Endodermal cell (in vitro differentiated cells): ENCODE results near the gene HNRNPK. TPM values are rescaled to one million over a fixed set of nuclear protein-coding genes. Genes with fewer than 3 reads are reported as not detected.

Experiments used
- DNase-seq: peaks from one replicate; pipeline ENCODE4 v3.0.0-alpha.2; 2017
- H3K27ac ChIP-seq: 2 replicates; pipeline ENCODE4 v1.5.1; 2013; ENCODE audit warnings: mild to moderate bottlenecking, low read depth, low read length, moderate library complexity
- H3K27me3 ChIP-seq: 2 replicates; pipeline ENCODE4 v1.6.1; 2013; ENCODE audit warnings: mild to moderate bottlenecking, low read length, moderate library complexity; ENCODE audit not compliant: insufficient read depth, control insufficient read depth, poor library complexity, severe bottlenecking
- H3K36me3 ChIP-seq: 2 replicates; pipeline ENCODE4 v1.7.0; 2013; ENCODE audit warnings: mild to moderate bottlenecking, low read length, moderate library complexity; ENCODE audit not compliant: control insufficient read depth, insufficient read depth
- H3K4me1 ChIP-seq: one replicate; pipeline ENCODE4 v1.7.0; 2013; ENCODE audit warnings: low read length; ENCODE audit not compliant: control insufficient read depth, insufficient read depth
- H3K4me3 ChIP-seq: 2 replicates; pipeline ENCODE4 v1.5.1; 2013; ENCODE audit warnings: mild to moderate bottlenecking, low read length, moderate library complexity
- H3K9ac ChIP-seq: 2 replicates; pipeline ENCODE4 v1.6.1; 2013; ENCODE audit warnings: mild to moderate bottlenecking, low read length, moderate library complexity; ENCODE audit not compliant: poor library complexity, severe bottlenecking; ENCODE audit errors: extremely low read depth
- H3K9me3 ChIP-seq: 2 replicates; pipeline ENCODE4 v1.6.1; 2013; ENCODE audit warnings: mild to moderate bottlenecking, low read length, moderate library complexity; ENCODE audit not compliant: control insufficient read depth
- H3K27ac Mint-ChIP-seq: 2 replicates; pipeline ENCODE4 v1.8.0; 2020; ENCODE audit warnings: mixed read lengths
- H3K27me3 Mint-ChIP-seq: 2 replicates; pipeline ENCODE4 v1.8.0; 2021; ENCODE audit warnings: mild to moderate bottlenecking, mixed read lengths; ENCODE audit not compliant: insufficient read depth
- H3K36me3 Mint-ChIP-seq: 2 replicates; pipeline ENCODE4 v1.8.0; 2020; ENCODE audit warnings: low read depth, mixed read lengths
- H3K4me1 Mint-ChIP-seq: 2 replicates; pipeline ENCODE4 v1.8.0; 2020; ENCODE audit warnings: mixed read lengths
- H3K4me3 Mint-ChIP-seq: 2 replicates; pipeline ENCODE4 v1.8.0; 2020; ENCODE audit warnings: mild to moderate bottlenecking, moderate library complexity, mixed read lengths
- H3K9me3 Mint-ChIP-seq: 2 replicates; pipeline ENCODE4 v1.8.0; 2020; ENCODE audit warnings: mild to moderate bottlenecking, mixed read lengths
- WGBS, 2 experiments: methylation state at CpG; one replicate each; pipeline versions ENCODE4 v1.1.5 to v1.1.7; 2013; ENCODE audit warnings: missing lambda C conversion rate in 2 of 2, mixed read lengths in 1 of 2; ENCODE audit not compliant: insufficient coverage in 1 of 2, insufficient read length in 1 of 2; 5-methylcytosine and 5-hydroxymethylcytosine counted together
- total RNA-seq, 2 donors: library from RNA; stranded (reverse); fragmentation: NEBNext Ultra II Directional in 1 of 2; extraction: Animal tissue kit (Norgen Biotek cat#: 25700) in 1 of 2; gene quantifications; 2 replicates in 1 of 2; 3 replicates in 1 of 2; pipeline ENCODE4 v1.2.1, GENCODE V29; 2021
- TF ChIP-seq, protein P1 (sequence below): fragments of 200-600 bp; sonication (generic); conservative IDR thresholded peaks from 2 replicates; pipeline ENCODE4 v1.5.0; 2021; ENCODE audit warnings: antibody characterized with exemption, mild to moderate bottlenecking

The HNRNPK gene
- total RNA-seq, 2 donors from 2014 or later = 714 to 780 TPM

DNA sequence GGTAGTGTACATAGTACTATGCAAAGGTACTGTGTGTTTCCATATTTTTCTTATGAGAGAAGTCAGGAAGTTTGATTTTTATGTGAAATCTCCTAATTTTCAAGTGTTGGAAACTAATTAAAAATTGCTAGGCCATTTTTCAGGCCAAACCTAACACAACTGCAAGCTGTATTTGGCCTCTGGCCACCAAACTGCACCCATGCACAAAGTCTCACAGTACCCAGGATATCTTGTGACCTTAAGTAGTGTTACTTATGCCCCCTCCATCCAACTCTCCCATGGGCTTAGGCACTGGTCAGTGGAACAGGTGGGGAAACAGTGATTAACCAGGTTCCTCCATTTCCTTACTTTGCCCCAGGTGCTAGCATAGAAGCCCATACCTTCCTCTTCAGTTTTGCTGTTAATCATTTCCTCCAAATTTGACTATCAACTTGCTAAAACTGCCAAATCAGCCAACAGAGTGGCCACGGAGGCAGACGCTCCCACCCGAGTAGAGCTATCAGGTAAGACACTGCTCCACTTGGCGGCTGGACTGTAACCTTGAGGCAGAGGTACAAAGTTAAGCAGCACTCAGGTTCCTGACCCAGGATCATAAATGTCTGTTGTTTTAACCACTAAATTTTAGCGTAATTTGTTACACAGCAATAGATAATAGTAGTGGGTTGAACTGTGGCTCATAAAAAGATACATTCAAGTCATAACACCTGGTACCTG, 39.3 kb downstream of the HNRNPK start:
- TF ChIP-seq, protein P1, sequence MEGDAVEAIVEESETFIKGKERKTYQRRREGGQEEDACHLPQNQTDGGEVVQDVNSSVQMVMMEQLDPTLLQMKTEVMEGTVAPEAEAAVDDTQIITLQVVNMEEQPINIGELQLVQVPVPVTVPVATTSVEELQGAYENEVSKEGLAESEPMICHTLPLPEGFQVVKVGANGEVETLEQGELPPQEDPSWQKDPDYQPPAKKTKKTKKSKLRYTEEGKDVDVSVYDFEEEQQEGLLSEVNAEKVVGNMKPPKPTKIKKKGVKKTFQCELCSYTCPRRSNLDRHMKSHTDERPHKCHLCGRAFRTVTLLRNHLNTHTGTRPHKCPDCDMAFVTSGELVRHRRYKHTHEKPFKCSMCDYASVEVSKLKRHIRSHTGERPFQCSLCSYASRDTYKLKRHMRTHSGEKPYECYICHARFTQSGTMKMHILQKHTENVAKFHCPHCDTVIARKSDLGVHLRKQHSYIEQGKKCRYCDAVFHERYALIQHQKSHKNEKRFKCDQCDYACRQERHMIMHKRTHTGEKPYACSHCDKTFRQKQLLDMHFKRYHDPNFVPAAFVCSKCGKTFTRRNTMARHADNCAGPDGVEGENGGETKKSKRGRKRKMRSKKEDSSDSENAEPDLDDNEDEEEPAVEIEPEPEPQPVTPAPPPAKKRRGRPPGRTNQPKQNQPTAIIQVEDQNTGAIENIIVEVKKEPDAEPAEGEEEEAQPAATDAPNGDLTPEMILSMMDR = no peak
- no peaks in the 10 kb centered on the region for H3K9me3 ChIP-seq
- 91 to 95% methylated on average over 4 to 5 of the region's 5 CpGs for WGBS, 2 experiments
- H3K9ac ChIP-seq = no peak overlapping the region
- H3K27ac ChIP-seq = no peak overlapping the region
- H3K9me3 Mint-ChIP-seq = peaks cover 3% of the 10 kb centered on the region
- peaks cover 4% of the 10 kb centered on the region for H3K36me3 ChIP-seq
- no peaks in the 10 kb centered on the region for H3K27me3 Mint-ChIP-seq
- DNase-seq = no peak
- H3K4me3 ChIP-seq = no peak overlapping the region
- no peak overlapping the region for H3K4me3 Mint-ChIP-seq
- no peak overlapping the region for H3K27ac Mint-ChIP-seq
- H3K27me3 ChIP-seq = no peaks in the 10 kb centered on the region
- H3K4me1 ChIP-seq = no peaks in the 10 kb centered on the region
- no peaks in the 10 kb centered on the region for H3K4me1 Mint-ChIP-seq
- peaks cover 46% of the 10 kb centered on the region for H3K36me3 Mint-ChIP-seq

GRCh38 chr9:83937861-83938455, 42.1 kb downstream of the HNRNPK start:
- Mint-ChIP-seq H3K36me3 (peaks cover 26% of the 10 kb centered on the region), H3K9me3 (no peaks in the 10 kb centered on the region), H3K4me3 (no peak overlapping the region), H3K4me1 (peaks cover 12% of the 10 kb centered on the region), H3K27ac (no peak overlapping the region), H3K27me3 (no peaks in the 10 kb centered on the region)
- no peaks in the 10 kb centered on the region for H3K27me3 ChIP-seq
- no peak overlapping the region for H3K27ac ChIP-seq
- no peaks in the 10 kb centered on the region for H3K36me3 ChIP-seq
- H3K4me1 ChIP-seq = no peaks in the 10 kb centered on the region
- H3K9ac ChIP-seq = no peak overlapping the region
- H3K9me3 ChIP-seq = no peaks in the 10 kb centered on the region
- H3K4me3 ChIP-seq = no peak overlapping the region
- TF ChIP-seq, protein P1 = peak; percentile 81
- 57% methylated on average over 1 of the region's 1 CpG; no CpG with 5 or more reads in 1 of the 2 experiments for WGBS, 2 experiments
- DNase-seq = peak; percentile 68

DNA sequence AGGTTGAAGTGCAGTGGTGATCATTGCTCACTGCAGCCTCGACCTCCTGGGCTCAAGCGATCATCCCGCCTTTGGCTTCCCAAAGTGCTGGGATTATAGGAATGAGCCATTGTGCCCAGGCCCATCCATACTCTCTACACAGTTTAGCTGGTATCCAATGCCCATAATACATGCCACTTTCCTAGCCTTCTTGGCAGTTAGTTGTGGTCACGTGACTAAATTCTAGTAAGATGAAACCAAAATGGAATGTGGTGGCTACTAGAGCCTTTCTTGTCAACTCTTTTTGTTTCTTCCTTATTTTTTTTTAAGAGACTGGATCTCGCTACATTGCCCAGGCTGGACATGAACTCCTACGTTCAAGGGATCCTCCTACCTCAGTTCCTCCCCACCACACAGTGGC, 43.5 kb downstream of the HNRNPK start:
- 84 to 89% methylated on average over 3 to 6 of the region's 6 CpGs for WGBS, 2 experiments
- no peak for DNase-seq
- Histone ChIP-seq H3K27me3 (no peaks in the 10 kb centered on the region), H3K4me3 (no peak overlapping the region), H3K36me3 (no peaks in the 10 kb centered on the region), H3K27ac (no peak overlapping the region), H3K9me3 (no peaks in the 10 kb centered on the region), H3K9ac (no peak overlapping the region), H3K4me1 (no peaks in the 10 kb centered on the region)
- peak overlapping the region; percentile 17 for H3K27ac Mint-ChIP-seq
- H3K4me3 Mint-ChIP-seq = no peak overlapping the region
- H3K4me1 Mint-ChIP-seq = peaks cover 12% of the 10 kb centered on the region
- no peaks in the 10 kb centered on the region for H3K9me3 Mint-ChIP-seq
- TF ChIP-seq, protein P1 = no peak
- no peaks in the 10 kb centered on the region for H3K27me3 Mint-ChIP-seq
- peaks cover 16% of the 10 kb centered on the region for H3K36me3 Mint-ChIP-seq
